HG03520 (cell line): Measurements from ENCODE around the gene ANKRD55.
"Not testable (repeated sequence)": the region's sequence is repeated elsewhere in the genome, so short reads cannot be mapped to it uniquely, and the experiment has no call there.

Experiments used
- ATAC-seq: cut with Tn5 transposase; IDR thresholded peaks from one replicate; pipeline ENCODE4 v1.9.1; 2021; ENCODE audit warnings: mild to moderate bottlenecking, moderate library complexity; ENCODE audit not compliant: unreplicated experiment

The ANKRD55 gene

DNA sequence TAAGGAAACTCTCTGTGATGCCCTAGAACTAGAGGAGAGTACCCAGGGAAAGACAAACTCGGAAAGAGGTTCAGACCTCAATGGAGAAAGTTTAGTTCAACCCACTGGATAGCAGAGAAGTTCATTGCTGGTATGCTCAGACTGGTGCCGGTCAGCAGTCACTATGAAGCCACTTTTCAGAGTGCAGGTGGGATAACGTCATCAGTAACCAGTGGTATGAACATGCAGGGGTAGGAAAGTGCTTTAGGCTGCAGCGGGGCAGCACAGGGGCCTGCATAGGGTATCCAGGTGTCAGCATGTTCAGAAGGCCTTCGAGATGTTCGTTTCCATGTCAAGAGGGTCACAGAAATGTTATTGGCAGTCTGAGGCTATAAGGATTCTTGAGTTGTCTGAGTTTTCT, 20.8 kb upstream of the ANKRD55 start:
- ATAC-seq = no peak

DNA sequence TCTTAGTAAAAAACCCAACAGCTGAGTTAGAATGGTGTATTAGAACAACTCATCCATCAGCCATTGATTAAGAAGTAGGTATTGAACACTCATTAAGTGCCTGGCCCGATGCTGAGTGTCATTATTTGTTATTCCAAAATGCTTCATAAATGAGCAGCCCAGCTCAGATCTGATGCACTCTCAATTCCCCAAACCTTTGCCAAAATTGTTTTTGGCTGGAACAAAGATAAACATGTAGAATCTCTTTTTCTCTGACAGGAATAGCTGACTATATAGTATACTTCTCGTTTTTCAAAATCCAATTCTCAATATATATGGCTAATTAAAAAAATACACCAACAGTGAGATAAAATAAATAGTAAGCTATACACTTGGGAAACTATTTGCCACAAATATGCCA, 20.0 kb upstream of the ANKRD55 start:
- no peak for ATAC-seq

DNA sequence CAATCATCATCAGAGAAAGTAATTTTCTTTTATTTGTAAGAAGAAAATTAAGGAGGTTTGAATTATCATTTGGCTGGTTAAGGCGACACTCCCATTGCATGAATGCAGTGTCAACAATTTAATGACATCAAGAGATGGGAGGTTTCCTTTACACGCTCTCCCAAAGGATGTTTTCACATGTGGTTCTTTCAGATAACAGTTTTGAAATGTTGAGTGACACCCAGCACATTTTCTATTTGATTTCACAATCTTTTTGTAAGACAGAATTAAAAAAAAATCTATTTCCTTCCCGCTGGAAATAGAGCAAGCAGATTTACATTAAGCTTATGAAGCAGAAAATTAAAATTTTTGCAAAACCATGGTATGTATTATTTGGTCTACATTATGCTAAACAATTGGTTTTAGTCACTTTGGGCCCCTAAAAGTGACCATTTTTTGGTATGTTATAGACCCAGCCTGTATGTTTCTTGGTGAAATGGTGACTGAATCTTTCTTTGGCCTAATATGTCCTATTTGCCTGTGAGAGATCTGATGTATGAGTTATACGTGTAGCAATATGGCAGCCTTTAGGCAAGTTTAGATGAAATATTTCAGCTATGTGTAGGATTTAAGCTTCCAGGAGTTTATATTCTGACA, 18.9 kb upstream of the ANKRD55 start:
- ATAC-seq = no peak

DNA sequence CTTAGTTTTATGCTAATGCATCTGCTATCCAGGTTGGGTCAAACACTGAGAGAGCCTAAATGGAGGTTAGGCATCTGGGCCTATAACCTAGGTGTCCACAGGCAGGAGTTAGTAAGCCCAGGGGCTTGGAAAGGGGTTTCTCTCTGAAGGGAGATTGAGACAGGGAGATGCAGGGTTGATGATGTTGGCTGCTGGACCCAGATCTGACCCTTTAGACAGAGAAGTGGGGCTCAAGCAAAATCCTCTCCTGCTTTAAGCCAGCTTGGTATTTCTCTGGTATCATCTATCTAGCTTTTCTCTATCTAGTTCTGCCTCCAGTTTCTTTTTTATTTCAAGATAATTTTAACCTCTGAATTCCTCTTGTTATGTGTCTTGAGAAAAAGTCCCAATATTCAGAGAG, 18.3 kb upstream of the ANKRD55 start:
- ATAC-seq = no peak

DNA sequence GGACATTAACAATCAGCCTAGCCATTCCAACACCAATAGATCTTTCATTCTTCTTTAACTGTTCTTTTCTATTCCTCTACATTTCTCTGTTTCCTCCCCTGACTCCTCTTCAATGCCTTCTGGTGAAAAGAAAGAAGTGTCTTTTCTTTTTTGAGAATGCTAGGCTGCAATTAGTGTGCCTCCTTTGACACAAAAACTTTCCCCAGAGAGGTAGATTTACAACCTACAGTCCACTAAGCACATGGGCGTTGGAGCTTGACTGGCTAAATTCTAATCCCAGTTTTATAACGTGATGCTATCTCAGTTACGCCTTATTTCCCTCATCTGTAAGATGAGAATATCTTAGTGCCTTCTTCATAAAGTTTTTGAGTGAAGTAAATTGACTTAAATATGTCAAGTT, 16.9 kb upstream of the ANKRD55 start:
- no peak for ATAC-seq

DNA sequence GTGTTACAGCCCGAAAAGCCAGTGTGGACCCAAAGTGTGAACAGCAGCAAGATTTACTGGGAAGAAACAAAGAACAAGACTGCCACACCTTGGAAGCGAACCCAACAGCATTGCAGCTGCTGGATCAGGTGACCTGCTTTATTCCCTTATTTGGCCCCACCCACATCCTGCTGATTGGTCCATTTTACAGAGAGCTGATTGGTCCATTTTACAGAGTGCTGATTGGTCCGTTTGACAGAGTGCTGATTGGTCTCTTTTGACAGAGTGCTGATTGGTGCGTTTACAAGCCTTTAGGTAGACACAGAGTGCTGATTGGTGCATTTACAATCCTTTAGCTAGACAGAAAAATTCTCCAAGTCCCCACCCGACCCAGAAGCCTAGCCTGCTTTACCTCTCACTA, 16.0 kb upstream of the ANKRD55 start:
- ATAC-seq = not testable (repeated sequence)

DNA sequence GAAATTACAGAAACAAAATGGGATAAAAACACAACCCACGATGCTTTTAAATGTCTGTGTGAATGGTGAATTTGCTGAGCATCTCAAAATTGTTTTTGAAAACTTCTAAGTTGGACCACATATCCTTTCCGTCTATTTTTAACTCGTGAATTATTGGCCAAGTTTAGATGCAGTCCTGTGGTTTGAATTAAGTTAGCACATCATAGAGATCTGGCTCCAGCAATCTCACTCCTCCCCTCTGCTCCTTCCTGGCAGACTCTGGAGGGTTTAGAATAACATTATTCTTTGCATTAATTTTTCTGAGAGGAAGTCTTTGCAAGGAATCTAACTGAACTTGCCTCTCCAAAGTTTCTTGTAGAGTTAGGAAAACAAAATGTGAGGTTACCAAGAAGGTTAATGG, 14.5 kb upstream of the ANKRD55 start:
- no peak for ATAC-seq

DNA sequence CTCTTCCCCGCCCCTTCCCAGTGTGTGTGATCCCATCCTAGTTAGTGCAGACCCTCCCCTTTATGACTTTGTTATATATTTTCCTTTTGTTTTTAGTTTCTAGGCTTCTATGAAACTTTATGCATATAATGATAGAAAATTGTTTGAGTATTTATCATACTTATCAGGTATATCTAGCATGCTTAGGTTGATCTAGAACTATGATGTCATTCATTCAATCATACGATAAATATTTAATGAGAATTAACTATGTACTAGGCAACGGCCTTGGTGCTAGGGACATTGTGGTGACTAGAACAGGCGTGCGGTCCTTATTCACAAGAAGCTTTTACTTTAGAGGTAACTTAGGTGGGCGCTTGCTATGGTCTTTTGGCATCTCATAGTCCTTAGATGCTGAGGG, 13.6 kb upstream of the ANKRD55 start:
- ATAC-seq = no peak

DNA sequence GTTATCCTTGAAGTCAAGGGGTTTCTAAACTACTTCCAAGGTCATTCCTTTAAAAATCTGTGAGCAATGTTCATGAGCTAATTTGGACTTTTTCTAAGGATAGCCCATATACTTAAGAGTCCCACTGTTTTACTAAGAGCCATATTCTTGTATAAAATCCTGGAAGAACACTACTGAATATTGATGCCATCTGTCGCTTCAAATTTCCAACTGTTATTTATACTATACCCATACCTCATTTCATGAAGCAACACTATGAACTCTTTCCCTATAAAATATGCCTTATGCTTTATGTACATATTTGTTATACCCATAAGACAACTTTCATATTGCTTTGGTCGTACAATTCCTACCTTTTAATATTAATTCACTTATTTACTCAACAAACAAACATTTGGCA, 12.4 kb upstream of the ANKRD55 start:
- ATAC-seq = no peak

DNA sequence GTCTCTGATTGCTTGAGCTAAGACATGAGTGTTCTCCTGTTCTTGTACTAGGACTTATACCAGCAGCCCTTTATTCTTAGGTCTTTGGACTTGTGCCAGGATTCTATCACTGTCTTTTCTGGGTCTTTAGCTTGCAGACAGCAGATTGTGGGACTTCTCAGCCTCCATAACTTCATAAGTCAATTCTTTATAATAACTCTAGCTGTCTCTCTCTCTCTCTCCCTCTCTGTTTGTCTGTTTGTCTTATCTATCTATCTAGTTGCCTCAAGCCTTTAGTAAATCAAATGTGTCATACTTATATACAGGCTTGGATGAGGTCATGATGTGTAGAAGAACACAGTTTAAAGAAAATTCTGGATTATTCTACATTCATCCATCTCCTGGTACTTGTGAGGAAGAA, 11.5 kb upstream of the ANKRD55 start:
- ATAC-seq = no peak

DNA sequence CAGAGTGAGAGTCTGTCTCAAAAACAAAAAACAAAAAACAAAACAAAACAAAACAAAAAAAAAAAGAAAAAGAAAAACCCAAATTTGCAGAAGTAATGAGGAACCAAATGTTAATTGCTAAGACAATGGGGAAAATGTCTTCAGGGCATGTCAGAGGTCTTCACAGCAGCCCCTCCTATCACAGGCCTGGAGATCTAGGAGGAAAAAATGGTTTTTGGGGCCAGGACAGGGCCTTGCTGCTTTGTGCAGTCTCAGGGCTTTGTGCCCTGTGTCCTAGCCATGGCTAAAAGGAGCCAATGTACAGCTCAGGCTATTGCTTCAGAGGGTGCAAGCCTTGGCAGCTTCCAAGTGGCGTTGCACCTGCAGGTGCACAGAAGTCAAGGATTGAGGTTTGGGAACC, 9.1 kb upstream of the ANKRD55 start:
- not testable (repeated sequence) for ATAC-seq

DNA sequence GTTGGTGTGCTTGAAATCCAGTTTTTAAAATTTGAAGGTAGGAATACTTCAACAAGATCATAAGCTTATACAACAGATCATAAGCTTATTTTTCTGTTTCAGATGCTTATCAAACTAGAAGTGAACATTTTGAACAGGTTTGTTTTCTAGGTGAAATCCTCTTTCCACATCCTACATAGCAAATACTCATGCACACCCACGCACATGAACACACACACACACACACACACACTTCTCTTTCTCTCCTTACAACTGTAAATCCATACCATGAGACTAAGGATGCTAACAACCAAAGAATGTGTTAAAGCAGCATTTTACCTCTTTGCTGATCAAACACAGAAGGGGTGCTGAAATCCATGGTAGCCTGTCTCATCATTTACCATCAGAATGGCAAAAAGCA, 592 bp downstream of the ANKRD55 start:
- ATAC-seq = no peak

DNA sequence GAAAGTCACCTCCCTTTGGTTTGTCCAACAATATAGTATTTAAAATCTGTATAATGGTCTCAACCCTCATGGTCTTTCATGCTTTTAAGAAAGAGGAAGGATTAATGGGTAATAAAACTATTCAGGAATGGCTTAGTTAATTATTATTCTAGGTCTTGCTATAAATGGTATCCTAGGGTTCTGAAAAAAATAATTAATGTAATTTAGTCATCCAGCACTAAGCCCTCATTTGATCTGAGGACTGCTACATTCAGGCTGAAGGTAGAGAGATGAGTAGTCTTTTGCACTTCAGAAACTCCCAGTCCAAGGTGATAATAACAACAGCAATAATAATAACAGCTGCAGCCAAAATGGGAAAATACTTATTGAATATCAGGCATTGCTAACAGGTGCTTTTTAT, 2.6 kb downstream of the ANKRD55 start:
- ATAC-seq = no peak

DNA sequence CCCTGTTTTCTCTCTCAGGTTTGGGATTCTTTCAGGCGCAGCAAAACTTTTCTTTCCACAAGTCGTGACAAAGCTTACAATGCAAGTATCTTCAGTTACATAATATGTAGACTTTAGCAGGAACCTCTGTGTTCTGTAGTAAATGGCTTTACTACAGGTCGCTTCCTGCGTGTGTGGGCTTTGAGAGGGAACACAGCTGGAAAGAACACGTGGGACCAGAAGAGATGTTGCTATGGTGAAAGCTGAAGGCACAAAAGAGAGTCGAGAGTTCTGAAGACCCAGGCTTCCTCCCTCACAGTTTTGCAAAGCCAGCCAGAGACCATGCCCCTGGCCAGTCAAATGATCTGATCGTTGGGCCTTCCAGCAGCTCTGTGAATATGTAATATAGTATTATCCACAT, 4.0 kb downstream of the ANKRD55 start:
- ATAC-seq = no peak

DNA sequence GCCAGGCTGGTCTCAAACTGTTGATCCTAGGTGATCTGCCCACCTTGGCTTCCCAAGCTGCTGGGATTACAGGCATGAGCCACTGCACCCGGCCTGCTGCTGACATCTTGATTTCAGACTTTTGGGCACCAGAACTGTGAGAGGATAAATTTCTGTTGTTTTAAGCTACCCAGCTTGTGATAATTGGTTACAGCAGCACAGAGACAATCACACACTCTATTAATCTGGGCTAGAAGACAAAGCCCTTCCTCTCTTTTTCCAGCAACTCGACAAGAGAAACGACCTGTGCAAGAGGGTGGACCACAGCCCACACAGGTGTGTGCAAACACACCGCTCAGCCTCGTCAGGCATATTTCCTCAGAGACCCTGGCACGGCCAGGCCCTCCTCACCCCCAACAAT, 4.5 kb downstream of the ANKRD55 start:
- no peak for ATAC-seq

DNA sequence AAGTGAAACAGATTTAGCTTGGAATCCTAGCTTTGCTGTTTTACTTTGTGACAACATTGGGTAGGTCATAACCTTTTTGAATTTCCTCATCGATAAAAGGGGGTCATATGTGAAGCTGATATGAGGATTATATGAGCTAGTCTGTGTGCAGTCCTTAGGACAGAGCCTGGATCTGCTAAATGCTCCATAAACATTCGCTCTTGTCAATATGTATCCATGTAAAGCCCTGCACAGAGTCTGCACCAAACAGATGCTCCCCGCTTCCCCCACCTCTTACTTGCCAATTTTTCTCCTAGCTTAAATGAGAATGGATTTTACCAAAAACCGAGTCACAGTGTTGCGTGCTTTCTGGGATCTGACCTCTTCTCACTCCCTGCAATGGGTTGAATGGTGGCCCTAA, 5.4 kb downstream of the ANKRD55 start:
- ATAC-seq = no peak

DNA sequence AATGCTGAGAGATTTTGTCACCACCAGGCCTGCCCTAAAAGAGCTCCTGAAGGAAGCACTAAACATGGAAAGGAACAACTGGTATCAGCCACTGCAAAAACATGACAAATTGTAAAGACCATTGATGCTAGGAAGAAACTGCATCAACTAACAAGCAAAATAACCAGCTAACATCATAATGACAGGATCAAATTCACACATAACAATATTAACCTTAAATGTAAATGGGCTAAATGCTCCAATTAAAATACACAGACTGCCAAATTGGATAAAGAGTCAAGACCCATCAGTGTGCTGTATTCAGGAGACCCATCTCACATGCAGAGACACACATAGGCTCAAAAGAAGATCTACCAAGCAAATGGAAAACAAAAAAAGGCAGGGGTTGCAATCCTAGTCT, 9.8 kb downstream of the ANKRD55 start:
- ATAC-seq = not testable (repeated sequence)

DNA sequence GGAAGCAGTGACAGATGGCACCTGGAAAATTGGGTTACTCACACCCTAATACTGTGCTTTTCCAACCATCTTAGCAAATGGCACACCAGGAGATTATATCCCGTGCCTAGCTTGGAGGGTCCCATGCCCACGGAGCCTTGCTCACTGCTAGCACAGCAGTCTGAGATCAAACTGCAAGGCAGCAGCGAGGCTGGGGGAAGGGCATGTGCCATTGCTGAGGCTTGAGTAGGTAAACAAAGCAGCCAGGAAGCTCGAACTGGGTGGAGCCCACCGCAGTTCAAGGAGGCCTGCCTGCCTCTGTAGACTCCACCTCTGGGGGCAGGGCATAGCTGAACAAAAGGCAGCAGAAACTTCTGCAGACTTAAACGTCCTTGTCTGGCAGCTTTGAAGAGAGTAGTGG, 11.5 kb downstream of the ANKRD55 start:
- ATAC-seq = not testable (repeated sequence)

DNA sequence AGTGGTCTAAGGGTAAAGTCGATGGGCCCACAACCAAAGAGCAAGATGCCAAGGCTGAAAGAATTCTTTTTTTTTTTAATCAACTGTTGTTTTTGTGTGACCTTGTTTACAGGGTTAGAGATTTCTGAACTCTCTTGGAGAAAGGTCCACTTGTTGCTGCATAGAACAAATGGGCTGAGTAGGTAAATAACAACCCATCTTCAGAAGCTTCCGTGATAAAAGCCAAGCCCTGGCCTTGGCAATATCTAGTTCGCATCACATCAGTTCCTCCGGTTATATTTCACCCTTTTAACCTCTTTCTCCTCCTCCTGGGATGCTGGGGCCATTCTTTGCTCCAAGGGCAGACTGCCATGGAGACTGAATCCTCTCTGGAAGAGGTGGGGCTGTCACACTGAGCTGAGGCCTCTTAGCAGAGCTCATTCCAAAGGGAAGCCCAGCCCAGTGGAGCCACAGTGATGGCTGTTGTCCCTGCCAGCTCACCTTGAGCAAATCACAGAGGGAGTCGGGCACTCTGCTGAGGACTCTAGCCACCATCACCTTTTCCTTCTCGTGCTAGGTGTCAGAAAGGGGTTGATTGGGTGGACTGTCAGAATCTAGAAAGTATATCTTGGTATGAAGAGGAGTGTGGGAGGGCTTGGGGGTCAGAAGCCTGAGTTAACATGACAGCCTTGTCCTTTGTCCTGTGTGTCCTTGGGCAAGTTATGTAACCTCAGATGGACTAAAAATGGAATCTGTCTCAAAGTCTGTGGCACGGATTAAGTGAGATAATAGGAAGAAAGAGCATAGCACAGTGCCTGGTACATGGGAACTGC, 17.9 kb downstream of the ANKRD55 start:
- no peak for ATAC-seq

DNA sequence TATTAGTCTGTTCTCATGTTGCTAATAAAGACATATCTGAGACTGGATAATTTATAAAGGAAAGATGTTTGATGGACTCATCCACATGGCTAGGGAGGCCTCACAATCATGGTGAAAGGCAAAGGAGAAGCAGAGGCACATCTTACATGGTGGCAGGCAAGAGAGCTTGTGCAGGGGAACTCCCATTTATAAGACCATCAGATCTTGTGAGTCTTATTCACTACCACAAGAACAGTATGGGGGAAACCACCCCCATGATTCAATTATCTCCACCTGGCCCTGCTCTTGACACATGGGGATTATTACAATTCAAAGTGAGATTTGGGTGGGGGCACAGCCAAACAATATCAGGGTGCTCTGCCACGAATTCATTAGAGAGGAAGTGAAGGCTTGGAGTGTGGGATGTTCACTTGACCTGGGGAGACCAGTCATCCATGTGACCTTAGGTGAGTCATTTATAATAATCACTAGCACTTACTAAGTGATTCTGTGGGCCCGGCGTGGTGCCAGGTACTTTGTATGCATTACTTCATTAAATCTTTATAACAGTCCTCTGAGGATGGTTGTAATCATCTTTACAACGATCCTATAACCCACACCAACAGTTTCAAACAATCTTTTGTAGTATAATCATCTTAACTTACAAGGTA, 19.1 kb downstream of the ANKRD55 start:
- ATAC-seq = not testable (repeated sequence)

DNA sequence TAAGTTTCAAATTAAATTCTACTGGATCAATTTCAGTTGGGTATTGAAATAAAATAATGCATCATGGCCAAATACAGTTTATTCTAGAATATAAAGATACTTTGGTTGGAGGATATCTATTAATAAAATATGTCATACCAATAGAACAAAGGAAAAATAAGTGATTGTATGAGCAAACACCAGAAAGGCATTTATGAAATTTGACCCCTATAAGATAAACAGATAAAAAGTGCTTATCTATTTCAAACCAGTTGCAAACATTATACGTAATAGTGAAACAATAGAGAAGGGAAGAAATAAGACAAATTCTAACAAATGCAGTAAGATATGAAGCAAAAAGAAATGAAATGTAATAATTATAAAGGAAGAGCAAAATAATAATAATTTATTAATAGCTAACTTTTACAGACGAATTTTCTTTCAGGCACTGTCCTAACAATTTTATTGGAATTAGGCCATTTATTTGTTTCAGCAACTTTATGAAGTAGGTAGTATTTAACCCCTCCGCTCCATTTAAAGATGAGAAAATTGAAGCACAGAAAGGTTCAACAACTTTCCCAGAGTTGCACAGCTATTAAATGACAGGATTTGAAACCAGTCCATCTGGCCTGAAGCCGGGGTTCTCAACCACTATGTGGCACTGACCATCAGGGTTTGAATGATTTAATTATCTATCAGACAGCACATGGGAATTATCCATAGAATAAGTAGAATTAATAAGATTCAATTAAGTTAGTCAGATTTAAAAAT, 20.8 kb downstream of the ANKRD55 start:
- no peak for ATAC-seq
